Endodermal cell (in vitro differentiated cells): ENCODE measurements around the gene CORO2B. TPM values are rescaled to one million over a fixed set of nuclear protein-coding genes. Genes with fewer than 3 reads are reported as not detected.

Experiments used
- DNase-seq: peaks from one replicate; pipeline ENCODE4 v3.0.0-alpha.2; 2017
- H3K27ac ChIP-seq: 2 replicates; pipeline ENCODE4 v1.5.1; 2013; ENCODE audit warnings: mild to moderate bottlenecking, low read depth, low read length, moderate library complexity
- H3K27me3 ChIP-seq: 2 replicates; pipeline ENCODE4 v1.6.1; 2013; ENCODE audit warnings: mild to moderate bottlenecking, low read length, moderate library complexity; ENCODE audit not compliant: insufficient read depth, control insufficient read depth, poor library complexity, severe bottlenecking
- H3K36me3 ChIP-seq: 2 replicates; pipeline ENCODE4 v1.7.0; 2013; ENCODE audit warnings: mild to moderate bottlenecking, low read length, moderate library complexity; ENCODE audit not compliant: control insufficient read depth, insufficient read depth
- H3K4me1 ChIP-seq: one replicate; pipeline ENCODE4 v1.7.0; 2013; ENCODE audit warnings: low read length; ENCODE audit not compliant: control insufficient read depth, insufficient read depth
- H3K4me3 ChIP-seq: 2 replicates; pipeline ENCODE4 v1.5.1; 2013; ENCODE audit warnings: mild to moderate bottlenecking, low read length, moderate library complexity
- H3K9ac ChIP-seq: 2 replicates; pipeline ENCODE4 v1.6.1; 2013; ENCODE audit warnings: mild to moderate bottlenecking, low read length, moderate library complexity; ENCODE audit not compliant: poor library complexity, severe bottlenecking; ENCODE audit errors: extremely low read depth
- H3K9me3 ChIP-seq: 2 replicates; pipeline ENCODE4 v1.6.1; 2013; ENCODE audit warnings: mild to moderate bottlenecking, low read length, moderate library complexity; ENCODE audit not compliant: control insufficient read depth
- H3K27ac Mint-ChIP-seq: 2 replicates; pipeline ENCODE4 v1.8.0; 2020; ENCODE audit warnings: mixed read lengths
- H3K27me3 Mint-ChIP-seq: 2 replicates; pipeline ENCODE4 v1.8.0; 2021; ENCODE audit warnings: mild to moderate bottlenecking, mixed read lengths; ENCODE audit not compliant: insufficient read depth
- H3K36me3 Mint-ChIP-seq: 2 replicates; pipeline ENCODE4 v1.8.0; 2020; ENCODE audit warnings: low read depth, mixed read lengths
- H3K4me1 Mint-ChIP-seq: 2 replicates; pipeline ENCODE4 v1.8.0; 2020; ENCODE audit warnings: mixed read lengths
- H3K4me3 Mint-ChIP-seq: 2 replicates; pipeline ENCODE4 v1.8.0; 2020; ENCODE audit warnings: mild to moderate bottlenecking, moderate library complexity, mixed read lengths
- H3K9me3 Mint-ChIP-seq: 2 replicates; pipeline ENCODE4 v1.8.0; 2020; ENCODE audit warnings: mild to moderate bottlenecking, mixed read lengths
- CTCF ChIP-seq: fragments of 200-600 bp; sonication (generic); conservative IDR thresholded peaks from 2 replicates; pipeline ENCODE4 v1.5.0; 2021; ENCODE audit warnings: antibody characterized with exemption, mild to moderate bottlenecking
- WGBS, 2 experiments: methylation state at CpG; one replicate each; pipeline versions ENCODE4 v1.1.5 to v1.1.7; 2013; ENCODE audit warnings: missing lambda C conversion rate in 2 of 2, mixed read lengths in 1 of 2; ENCODE audit not compliant: insufficient coverage in 1 of 2, insufficient read length in 1 of 2; 5-methylcytosine and 5-hydroxymethylcytosine counted together
- total RNA-seq, 2 donors: library from RNA; stranded (reverse); fragmentation: NEBNext Ultra II Directional in 1 of 2; extraction: Animal tissue kit (Norgen Biotek cat#: 25700) in 1 of 2; gene quantifications; 2 replicates in 1 of 2; 3 replicates in 1 of 2; pipeline ENCODE4 v1.2.1, GENCODE V29; 2021

The CORO2B gene
- total RNA-seq, 2 donors from 2014 or later, result 1.1 to 1.2 TPM

- H3K27ac Mint-ChIP-seq, result no peak overlapping the region
- 77 to 82% methylated on average over 3 to 4 of the region's 4 CpGs for WGBS, 2 experiments
- H3K4me3 ChIP-seq, result no peak overlapping the region
- H3K27me3 Mint-ChIP-seq, result peaks cover 32% of the 10 kb centered on the region
- no peaks in the 10 kb centered on the region for H3K36me3 ChIP-seq
- peaks cover 16% of the 10 kb centered on the region for H3K4me1 Mint-ChIP-seq
- H3K27me3 ChIP-seq, result peaks cover 14% of the 10 kb centered on the region
- no peaks in the 10 kb centered on the region for H3K9me3 ChIP-seq
- no peaks in the 10 kb centered on the region for H3K36me3 Mint-ChIP-seq
- no peaks in the 10 kb centered on the region for H3K4me1 ChIP-seq
- no peak for TF ChIP-seq CTCF
- no peak overlapping the region for H3K9ac ChIP-seq
- no peak overlapping the region for H3K27ac ChIP-seq
- no peak overlapping the region for H3K4me3 Mint-ChIP-seq
- H3K9me3 Mint-ChIP-seq, result no peaks in the 10 kb centered on the region
- no peak for DNase-seq
Observed at GRCh38 chr15:68572309-68572708, 6.5 kb upstream of the CORO2B start.

GRCh38 chr15:68572921-68573320 lies 5.9 kb upstream of the CORO2B start:
- no peak overlapping the region for H3K4me3 ChIP-seq
- H3K4me1 ChIP-seq, result no peaks in the 10 kb centered on the region
- Mint-ChIP-seq H3K9me3 (no peaks in the 10 kb centered on the region), H3K27me3 (peaks cover 38% of the 10 kb centered on the region), H3K27ac (no peak overlapping the region), H3K4me3 (no peak overlapping the region), H3K36me3 (no peaks in the 10 kb centered on the region), H3K4me1 (peaks cover 17% of the 10 kb centered on the region)
- no peaks in the 10 kb centered on the region for H3K36me3 ChIP-seq
- DNase-seq, result no peak
- 85 to 100% methylated on average over 1 to 6 of the region's 6 CpGs for WGBS, 2 experiments
- H3K9me3 ChIP-seq, result no peaks in the 10 kb centered on the region
- H3K27ac ChIP-seq, result no peak overlapping the region
- no peak for TF ChIP-seq CTCF
- H3K9ac ChIP-seq, result no peak overlapping the region
- H3K27me3 ChIP-seq, result peaks cover 20% of the 10 kb centered on the region

- Mint-ChIP-seq H3K36me3 (no peaks in the 10 kb centered on the region), H3K4me3 (no peak overlapping the region), H3K9me3 (no peaks in the 10 kb centered on the region), H3K4me1 (peaks cover 20% of the 10 kb centered on the region), H3K27me3 (peaks cover 44% of the 10 kb centered on the region), H3K27ac (no peak overlapping the region)
- H3K27ac ChIP-seq, result no peak overlapping the region
- 43 to 69% methylated on average over 2 to 4 of the region's 4 CpGs for WGBS, 2 experiments
- no peak for TF ChIP-seq CTCF
- H3K9me3 ChIP-seq, result no peaks in the 10 kb centered on the region
- no peaks in the 10 kb centered on the region for H3K4me1 ChIP-seq
- no peaks in the 10 kb centered on the region for H3K36me3 ChIP-seq
- H3K9ac ChIP-seq, result no peak overlapping the region
- H3K4me3 ChIP-seq, result no peak overlapping the region
- peaks cover 27% of the 10 kb centered on the region for H3K27me3 ChIP-seq
- DNase-seq, result no peak
Observed at GRCh38 chr15:68574046-68574445, 4.7 kb upstream of the CORO2B start.
